Measurements from ENCODE around the gene PCBP3.
"Not testable (repeated sequence)": the region's sequence is repeated elsewhere in the genome, so short reads cannot be mapped to it uniquely, and the experiment has no call there.

Gene PCBP3

DNA sequence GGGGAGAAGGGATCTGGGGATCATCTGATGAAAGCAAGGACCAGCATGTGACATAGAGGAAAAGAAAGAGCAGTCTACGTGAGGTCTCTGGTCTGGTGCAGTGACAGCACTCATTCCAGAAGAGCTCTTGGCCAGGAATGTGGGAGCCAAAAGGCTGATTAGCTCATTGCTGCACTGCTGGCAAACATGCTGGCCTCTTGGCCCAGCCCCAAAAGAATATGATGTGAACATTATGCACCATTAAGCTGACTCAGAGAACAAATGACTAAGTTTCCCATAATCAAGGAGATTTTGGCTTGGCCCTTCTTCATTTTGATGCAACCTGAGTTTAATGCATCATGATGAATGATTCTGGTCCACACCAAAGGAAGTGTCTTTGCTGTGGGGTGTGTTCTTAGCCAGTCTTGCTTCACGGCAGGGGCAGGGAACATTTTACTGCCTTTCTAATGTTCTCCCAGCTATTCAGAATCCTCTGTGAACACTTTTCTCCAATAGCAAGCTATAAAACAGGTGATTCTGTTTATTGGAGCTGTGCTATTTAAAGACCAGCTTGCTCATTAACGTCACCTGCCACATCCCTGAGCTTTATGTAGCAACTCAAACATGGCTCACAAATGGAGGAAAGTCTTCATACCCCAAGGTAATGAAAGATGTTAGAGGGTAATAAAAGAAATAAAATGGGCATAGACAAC is 55.1 kb downstream of the PCBP3 start:
- no peak for DNase-seq

DNA sequence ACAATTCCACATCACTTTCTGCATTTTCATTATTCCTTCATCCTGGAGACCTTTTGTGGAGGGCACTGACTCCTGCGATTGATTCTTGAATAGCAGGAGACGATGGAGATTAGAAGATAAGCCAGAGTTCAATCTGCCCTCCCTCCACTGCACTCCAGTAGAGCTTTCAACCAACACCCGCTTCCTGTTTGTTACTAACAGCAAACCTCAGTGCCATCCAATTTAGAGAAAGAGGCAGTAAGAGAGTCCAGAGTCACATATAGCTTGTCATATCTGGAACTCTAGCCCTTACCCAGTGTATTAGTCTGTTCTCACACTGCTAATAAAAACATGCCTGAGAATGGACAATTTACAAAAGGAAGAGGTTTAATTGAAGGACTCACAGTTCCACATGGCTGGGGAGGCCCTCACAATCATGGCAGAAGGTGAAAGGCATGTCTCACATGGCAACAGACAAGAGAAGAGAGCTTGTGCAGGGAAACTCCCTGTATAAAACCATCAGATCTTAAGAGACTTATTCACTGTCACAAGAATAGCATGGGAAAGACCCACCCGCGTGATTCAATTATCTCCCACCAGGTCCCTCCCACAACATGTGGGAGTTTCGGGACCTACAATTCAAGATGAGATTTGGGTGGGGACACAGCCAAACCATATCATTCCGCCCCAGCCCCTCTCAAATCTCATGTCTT is 55.9 kb downstream of the PCBP3 start:
- no peak for DNase-seq

DNA sequence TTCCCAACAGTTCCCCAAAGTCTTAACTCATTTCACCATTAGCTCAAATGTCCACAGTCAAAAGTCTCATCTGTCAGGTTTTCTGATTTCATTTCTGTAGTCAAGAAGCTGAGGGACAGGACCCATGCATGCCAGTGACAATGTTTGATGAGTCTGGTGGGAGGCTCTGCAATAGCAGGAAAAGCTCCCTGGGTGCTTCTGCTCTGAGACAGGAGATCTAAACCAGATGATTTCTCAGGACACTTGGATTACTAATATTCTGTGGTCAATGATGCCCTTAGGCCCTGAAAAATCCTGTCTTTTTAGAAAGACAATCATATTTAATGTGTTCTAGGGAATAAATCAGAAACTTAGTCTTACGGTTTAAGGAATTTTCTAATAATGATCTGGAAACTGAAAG is 56.4 kb downstream of the PCBP3 start:
- DNase-seq, result no peak

DNA sequence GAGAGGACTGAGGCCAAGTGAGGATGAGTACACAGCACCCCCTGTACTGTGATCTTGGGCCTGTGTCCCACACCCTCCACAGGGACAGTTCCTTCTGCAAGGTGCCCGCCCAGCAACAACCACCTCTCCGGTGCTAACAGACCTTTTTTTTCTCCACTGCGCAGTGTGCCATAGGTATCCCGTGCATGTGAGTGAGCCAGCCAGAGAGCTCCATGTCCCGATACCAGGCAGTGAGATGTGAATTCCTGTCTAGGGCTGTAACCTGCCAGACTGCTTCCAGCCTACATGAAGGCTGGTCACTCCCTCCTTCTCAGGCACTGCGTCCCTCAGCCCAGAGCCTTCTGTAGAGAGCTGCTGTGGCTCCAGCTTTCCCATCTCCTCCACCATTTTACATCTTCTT is 56.9 kb downstream of the PCBP3 start:
- no peak for DNase-seq

DNA sequence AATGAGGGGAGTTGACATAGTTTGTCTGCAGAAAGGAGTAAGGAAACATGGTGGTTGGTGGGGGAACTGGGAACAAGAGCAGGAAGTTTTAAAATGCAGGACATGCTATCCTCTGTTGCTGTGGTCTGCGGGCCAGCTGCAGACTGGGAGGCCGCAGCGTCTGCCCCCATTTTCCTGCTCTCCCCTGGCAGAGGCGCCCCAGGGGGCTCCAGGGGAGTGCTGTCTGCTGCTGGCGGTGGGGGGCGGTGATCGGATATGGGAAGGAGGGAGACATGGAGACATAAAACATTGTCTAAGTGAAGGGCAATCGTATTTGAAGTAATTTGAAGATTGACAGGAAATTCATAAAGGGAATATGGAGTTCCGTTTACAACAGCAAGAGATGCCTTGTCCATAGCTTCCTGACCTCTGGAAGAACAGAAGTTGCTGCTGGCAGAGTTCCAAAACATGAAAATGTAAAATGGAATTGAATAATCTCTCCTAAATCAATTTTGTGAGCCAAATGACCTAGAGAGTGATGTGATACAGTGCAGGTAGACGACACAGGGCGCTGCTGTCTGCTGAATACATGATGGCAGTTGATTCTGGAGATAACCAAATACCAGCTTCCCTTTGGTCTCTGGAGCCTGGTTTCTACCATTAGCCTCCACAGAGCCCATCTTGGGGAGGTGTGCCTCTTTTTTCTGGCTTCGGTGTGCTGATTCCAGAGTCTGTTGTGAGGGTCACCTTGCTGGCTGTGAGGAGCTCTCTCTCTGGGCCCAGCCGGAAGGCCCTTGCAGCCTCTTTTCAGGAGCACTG is 61.0 kb downstream of the PCBP3 start:
- DNase-seq, result no peak

DNA sequence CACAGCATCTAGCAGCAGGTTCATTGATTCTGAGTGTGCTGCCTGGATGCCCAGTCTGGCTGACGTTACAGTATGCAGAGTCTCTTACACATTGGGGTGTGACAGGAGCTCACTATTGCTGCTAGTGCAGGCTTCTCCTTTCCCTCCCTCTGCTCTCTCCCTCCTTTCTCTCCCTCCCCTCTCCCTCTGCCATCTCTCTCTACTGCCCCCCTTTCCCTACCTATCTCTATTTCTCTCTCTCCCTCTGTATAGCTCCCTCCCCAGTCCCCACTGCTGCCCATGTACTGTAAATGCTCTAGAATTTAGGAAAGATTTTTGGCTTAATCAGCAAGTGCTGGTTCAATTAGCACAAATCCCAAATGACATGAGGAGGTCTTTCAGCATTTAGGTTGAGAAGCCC is 62.8 kb downstream of the PCBP3 start:
- no peak for DNase-seq

DNA sequence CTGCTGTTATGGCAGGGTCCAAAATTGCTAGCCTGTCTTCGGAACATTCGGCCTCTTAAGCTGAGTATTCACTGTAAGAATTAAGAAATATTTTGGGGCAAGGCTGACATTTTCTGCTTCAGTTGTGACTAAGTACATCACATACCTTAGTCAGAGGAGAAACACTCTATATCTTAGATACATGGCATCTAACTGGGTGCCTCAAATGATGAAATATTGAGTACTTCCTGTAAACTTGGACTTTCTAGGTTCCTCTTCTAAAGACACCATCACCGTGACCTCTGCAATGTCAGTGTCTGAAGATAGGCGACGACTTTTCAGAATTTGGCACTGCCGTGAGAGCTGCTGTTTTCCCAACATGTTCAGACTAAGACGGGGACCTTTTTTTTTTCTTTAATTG is 65.6 kb downstream of the PCBP3 start:
- DNase-seq, result no peak

DNA sequence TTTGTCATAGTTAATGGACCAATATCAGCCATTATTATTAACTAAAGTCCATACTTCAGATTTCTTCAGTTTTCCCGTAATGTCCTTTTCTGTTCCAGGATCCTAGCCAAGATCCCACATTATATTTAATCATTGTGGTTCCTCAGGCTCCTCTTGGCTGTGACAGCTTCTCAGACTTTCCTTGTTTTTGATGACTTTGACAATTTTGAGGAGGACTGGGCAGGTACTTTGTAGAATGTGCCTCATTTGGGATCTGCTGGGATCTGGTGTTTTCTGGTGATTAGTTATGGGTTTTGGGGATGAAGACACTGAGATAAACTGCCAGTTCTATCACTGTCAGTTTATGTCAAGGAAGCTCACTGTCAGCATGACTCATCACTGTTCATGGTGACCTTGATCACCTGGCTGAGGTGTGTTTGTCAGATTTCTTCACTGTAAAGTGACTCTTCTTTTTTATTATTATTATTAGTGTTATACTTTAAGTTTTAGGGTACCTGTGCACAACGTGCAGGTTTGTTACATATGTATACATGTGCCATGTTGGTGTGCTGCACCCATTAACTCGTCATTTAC is 66.3 kb downstream of the PCBP3 start:
- DNase-seq, result no peak

DNA sequence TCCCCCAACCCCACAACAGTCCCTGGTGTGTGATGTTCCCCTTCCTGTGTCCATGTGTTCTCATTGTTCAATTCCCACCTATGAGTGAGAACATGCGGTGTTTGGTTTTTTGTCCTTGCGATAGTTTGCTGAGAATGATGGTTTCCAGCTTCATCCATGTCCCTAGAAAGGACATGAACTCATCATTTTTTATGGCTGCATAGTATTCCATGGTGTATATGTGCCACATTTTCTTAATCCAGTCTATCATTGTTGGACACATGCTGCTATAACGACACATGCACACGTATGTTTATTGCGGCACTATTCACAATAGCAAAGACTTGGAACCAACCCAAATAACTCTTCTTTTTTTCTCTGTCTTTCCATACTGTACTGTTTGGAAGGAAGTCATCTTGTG is 66.8 kb downstream of the PCBP3 start:
- not testable (repeated sequence) for DNase-seq

DNA sequence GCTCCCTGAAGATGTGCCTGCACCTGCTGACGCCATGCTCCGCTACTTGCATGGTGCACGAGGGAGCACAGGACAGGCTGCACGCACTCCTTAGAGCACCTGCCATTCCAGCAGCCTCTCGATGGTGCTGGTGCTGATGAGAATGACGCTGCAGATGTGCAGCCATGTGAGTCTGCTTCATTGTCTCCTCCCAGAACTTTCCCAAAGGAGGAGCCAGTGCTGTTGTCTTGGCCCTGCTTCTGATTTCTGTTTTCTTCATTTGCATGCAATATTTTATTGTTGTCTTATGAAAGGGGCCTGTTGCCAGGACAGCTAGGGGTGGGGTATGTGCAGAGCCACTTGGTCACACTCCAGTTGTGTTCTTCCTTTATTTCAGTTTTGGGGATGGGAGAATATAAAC is 70.1 kb downstream of the PCBP3 start:
- no peak for DNase-seq

DNA sequence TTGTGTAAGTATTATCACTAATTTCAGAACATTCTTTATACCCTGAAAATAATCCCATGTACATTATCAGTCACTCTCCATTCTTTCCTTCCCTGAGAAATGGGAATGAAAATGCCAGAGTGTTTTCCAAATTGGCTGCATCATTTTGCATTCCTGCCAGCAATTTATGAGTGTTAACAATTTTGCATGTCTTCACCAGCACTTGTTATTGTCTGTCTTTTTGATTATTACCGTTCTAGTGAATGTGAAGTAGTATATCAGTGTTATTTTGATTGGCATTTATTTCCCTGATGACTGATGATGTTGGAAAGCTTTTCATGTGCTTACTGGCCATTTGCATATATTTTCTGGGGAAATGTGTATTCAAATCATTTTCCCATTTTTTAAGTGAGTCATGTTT is 71.9 kb downstream of the PCBP3 start:
- no peak for DNase-seq

DNA sequence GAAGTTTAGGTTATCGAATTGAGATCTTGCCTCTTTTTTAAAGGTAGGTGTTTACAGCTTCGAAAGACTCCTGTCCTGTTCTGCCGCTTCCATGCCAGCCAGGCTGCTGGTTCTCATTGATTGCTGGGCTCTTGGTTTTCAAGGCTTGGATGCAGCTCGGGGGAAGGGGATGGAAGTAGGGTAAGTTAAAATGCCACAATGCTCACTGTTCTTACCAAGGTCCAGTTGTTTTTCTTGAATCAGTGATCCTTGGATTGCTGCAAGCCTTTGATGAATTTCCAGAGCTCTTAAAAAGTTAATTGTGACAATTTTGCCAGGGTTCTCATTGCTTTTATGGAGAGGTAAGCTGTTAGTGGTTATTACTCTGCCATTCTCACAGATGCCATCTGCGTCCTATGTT is 74.9 kb downstream of the PCBP3 start:
- no peak for DNase-seq

DNA sequence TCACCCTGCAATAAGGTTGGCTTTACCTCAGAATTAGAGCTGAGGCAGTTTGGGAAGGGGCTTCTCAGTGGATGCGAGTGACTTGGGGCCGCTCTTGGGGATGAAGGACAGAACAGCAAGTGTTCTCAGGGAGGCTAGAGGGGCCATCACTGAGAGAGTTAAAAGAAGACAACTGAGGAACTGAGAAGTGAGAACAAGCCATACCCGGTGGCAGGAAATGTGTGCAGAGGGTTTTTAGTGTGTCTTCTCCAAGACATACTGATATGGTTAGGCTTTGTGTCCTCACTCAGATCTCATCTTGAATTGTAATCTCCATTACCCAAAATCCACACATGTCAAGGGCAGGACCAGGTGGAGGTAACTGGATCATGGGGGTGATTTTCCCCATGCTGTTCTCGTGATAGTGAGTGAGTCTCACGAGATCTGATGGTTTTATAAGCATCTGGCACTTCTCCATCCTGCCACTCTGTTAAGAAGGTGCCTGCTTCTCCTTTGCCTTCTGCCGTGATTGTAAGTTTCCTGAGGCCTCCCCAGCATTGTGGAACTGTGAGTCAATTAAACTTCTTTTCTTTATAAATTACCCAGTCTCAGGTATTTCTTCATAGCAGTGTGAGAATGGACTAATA is 75.8 kb downstream of the PCBP3 start:
- DNase-seq, result no peak

DNA sequence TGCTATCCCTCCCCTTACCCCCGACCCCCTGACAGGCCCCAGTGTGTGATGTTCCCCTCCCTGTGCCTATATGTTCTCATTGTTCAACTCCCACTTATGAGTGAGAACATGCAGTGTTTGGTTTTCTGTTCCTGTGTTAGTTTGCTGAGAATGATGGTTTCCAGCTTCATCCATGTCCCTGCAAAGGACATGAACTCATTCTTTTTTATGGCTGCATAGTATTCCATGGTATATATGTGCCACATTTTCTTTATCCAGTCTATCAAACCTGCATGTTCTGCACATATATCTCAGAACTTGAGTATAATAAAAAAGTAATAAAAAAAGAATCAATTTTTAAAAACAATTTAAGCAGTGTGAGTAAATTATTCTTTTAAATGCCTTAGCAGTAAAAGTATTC is 76.7 kb downstream of the PCBP3 start:
- DNase-seq, result not testable (repeated sequence)

DNA sequence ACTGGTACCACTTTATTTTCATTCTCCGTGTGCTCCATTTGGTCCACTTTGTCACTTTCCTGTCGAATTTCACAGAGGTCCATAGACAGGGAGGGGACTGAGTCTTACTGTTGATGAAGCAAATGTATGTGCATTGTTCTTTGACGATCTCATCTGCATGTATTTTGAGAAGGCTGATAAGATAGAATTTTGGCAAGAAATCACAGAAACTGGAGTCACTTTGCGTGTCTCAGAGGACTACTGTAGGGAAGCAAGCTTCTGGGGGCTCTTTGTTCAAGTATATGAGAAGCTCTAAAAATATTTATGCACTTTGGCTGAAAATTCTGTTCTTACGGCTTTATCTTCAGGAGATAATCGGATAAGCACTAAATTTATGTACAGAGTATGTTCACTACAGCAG is 78.1 kb downstream of the PCBP3 start:
- no peak for DNase-seq

DNA sequence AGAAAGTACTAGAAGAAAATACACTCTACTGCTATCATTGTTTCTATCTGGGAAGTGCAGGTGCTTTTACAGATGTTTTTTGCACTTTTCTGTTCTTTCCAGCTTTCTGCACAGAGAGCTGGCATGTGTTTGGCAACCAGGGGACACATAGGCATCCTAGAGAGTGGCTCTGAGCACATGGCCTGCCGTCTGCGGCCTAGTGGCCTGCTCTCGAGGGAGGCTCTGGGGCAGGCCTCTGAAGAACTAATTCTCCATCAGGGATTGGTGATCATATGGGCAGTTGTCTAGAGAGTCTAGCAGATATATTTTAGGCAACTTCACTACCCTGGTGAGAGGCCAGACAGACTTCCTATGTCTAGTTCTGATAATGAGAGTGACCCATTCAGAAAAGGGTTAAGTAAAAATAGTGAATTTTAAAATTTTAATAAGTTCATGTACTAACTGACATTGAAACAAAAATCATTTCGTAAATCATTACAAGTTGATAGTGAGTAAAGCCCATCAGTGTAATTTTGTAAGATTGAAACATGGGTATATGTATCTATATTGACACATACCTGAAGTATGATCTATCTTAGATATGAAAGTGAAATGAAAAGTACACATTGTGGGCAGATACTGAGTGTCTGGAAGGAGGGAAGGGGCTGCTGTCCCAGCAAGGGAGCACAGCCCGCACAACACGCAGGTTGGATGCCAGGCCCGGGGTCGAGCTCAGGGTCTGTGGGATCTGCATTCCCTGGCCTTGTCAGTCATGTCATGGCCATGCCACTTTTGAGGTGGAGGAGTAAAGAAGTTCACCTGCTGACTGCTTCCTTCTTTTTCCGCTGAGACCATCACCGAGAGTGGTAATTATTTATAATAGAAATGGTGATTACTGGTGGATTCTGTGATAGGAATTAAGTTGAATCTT is 79.8 kb downstream of the PCBP3 start:
- no peak for DNase-seq

DNA sequence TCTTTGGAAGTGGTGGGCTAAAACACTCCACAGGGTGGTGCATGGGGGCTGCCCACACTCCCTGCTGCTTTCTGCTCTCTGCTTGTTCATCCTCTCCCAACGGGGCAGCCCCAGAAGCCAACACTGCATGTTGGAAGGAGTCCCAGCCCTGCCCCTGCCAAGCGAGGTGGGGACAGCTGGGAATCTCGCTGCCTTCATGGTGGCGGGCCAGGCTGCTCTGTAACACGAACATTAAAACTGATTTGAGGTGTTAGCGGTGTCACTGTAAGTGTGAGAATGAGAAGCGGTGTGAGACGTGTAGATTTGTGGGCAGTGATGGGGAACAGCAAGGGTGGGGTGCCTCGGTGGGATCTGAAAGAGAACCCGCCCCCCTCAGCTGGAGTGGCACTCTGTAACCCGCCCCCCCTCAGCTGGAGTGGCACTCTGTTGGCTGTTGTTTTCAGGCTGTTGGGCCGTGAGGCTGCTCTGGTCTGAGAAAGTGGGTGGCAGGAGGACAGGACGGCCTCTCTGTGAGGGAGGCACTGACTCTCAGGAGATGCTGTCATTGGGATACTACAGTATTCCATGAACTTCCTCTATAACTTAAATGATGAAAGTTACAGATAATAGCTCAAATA is 80.9 kb downstream of the PCBP3 start:
- no peak for DNase-seq

DNA sequence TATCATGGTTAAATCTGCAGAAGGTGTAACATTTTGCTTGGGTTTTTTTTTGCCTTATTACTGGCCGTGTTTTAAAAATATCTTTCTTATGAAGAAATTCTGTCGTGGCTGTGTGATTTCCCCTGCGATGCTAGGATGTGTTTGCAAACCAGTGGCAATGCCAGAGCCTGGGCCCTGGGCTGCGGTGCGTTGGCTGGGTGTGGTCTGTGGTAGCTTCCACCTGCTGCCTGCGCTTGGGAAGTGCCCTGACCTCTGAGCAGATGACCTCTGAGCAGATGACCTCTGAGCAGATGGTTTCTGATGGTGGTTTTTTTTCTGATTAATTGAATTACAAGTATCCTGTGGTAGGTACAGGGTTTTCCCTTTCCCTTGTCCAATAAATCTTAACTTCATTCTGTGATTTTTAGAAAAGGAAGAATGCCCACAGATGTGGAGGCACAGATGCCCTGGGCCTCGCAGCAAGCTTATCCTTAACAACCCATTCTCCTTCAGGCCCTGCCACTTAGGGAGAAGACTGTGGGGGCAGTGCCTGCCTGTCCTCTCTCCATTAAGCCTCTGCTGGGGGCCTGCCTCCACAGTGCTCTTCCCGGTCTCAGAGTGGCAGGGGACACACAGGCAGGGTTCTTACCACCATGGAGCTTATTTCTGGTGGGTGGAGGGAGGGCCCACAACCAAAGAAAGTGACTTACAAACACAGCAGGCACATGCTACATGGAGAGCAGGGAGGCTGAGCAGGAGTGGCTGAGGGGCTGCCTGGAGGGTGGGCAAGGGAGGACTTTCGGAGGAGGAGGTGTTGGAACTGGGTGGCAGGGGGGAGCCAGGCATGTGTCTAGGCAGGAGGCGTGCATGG is 81.7 kb downstream of the PCBP3 start:
- DNase-seq, result no peak

DNA sequence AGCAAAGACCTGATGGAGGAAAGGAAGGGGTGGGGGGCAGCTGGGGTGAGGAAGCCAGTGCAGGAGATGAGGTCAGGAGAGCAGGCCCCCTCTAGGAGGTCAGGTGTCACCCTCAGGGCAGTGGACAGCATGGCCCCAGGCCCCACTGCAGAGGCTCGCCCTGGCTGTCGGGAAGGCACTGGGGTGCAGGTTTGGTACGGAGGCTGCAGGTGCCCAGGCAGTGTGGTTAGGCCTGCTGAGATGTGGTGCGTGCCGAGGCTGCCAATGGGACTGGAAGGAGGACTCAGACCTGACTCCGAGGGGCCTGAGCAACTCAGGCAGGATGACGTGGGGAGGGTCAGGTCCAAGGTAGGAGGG is 82.3 kb downstream of the PCBP3 start:
- DNase-seq, result no peak

DNA sequence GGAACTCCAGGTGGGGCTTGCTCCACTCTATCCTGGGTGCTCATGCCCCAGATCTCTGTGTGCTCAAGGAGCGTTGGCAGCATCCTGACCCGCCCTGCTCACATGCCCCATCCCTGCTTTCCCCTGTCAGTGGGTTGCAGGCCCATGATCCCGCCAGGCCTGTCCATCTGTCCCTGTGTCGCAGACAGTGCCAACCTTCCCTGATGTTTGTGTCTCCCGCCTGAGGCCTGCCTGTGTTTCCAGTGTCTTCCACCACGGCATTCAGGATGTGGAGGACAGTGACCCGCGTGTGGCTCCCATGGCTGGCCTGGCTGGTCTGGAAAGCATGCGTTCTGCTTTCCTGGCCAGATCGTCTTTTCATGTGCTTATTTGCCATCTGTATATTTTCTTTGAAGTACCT is 82.9 kb downstream of the PCBP3 start:
- no peak for DNase-seq

DNA sequence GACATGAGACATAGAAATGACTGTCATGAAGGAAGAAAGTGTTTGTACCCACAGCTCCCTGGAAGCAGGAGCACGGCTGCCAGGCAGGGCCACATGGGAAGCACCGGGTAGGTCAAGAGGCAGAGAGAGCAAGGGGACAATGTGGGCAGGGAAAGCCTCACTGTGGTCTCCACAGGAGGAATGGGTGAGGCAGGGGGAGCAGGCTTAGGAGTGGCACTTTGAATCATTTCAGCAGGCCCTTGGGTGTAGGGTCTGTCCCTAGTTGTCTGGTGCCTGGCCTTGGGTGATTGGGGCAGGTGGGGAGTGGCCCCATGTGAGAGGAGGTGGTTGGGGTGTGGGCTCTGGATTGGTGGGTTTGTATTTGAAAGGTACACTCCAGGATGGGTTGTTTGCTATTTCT is 83.9 kb downstream of the PCBP3 start:
- DNase-seq, result no peak

All from bone marrow (tissue), 2 donors.